NCI-H1105 treated with DMSO at 0.1 percent for 48 hours (cell line): ENCODE data around the gene ALDH5A1.

Experiments
- DNase-seq: peaks from one replicate; lab custom pipeline; 2025; lab: John Stamatoyannopoulos, UW

The ALDH5A1 gene

GRCh38 chr6:24569811-24570210, 75.0 kb downstream of the ALDH5A1 start:
- no peak for DNase-seq

GRCh38 chr6:24571361-24571760, 76.6 kb downstream of the ALDH5A1 start:
- DNase-seq = no peak

GRCh38 chr6:24574809-24575208, 80.0 kb downstream of the ALDH5A1 start:
- DNase-seq = no peak

- no peak for DNase-seq
These were observed 81.7 kb downstream of the ALDH5A1 start for GRCh38 chr6:24576447-24576846.

GRCh38 chr6:24581084-24581669, 86.4 kb downstream of the ALDH5A1 start:
- DNase-seq = peak; percentile 56

- peak; percentile 99 for DNase-seq
These were observed 89.0 kb downstream of the ALDH5A1 start for GRCh38 chr6:24583463-24584381.

- peak; percentile 96 for DNase-seq
These were observed 89.6 kb downstream of the ALDH5A1 start for GRCh38 chr6:24584382-24584720.
